Right hindlimb (tissue), 1 donor: ENCODE measurements around the gene DGAT2.

Source experiments
- DNase-seq: peaks from one replicate; pipeline ENCODE4 v3.0.0-alpha.2; 2018

DGAT2 gene

GRCh38 chr11:75831915-75832502, 63.4 kb downstream of the DGAT2 start:
- no peak for DNase-seq

GRCh38 chr11:75834728-75835127, 66.2 kb downstream of the DGAT2 start:
- no peak for DNase-seq

- no peak for DNase-seq
Observed at GRCh38 chr11:75836417-75836816, 67.8 kb downstream of the DGAT2 start.

DNA sequence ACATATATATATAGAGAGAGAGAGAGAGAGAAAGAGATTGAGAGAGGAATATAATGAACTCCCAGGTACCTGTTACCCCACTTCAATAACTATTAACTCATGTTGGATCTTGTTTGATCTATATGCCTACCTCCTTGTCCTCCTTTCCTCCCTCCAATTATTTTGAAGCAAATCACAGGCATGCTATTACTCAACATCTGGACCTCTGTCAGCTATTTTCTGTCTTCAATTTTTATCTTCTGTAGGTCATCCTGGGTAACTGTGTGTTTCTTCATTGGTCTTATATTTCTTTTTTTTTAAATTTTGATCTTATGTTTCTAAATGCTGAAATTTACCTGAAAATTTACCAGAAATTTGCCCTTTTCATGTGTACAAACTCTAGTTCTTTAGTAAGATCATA, 71.3 kb downstream of the DGAT2 start:
- DNase-seq = no peak

- no peak for DNase-seq
Observed at GRCh38 chr11:75840522-75840921, 71.9 kb downstream of the DGAT2 start.

DNA sequence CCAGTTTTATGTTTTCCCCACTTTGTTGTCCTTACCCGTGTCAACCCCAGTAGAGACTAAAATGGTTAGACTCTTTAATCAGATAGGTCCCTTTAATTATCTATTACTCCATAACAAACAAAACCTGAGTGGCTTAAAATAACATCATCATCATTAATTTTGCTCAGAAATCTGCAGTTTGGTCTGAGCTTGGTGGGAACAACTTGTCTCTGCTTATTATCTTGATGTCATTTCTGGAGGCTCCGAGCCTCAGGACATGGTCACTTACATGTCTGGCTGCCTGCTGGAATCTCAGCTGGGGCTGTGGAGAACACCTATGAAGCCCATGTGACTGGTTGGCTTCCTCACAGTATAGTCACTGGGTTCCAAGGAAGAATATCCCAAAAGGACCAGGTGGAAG, 73.2 kb downstream of the DGAT2 start:
- no peak for DNase-seq

DNA sequence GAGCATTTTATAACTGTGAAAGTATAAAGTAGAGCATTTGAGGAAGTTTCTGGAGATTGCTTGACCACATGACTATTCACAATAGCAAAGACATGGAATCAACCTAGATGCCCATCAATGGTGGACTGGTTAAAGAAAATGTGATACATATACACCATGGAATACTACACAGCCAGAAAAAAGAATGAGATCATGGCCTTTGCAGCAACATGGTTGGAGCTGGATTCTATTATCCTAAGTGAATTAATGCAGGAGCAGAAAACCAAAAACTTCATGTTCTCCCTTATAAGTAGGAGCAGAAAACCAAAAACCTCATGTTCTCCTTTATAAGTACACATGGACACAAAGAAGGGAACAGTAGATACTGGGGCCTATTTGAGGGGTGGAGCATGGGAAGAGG, 76.7 kb downstream of the DGAT2 start:
- no peak for DNase-seq

- no peak for DNase-seq
Observed at GRCh38 chr11:75849894-75850293, 81.3 kb downstream of the DGAT2 start.

GRCh38 chr11:75850787-75851186, 82.2 kb downstream of the DGAT2 start:
- DNase-seq = no peak
